Loucy (cell line): ENCODE results near the gene DNAJC11.
A peak's percentile ranks its signal among the peaks of the same experiment; 100 is the strongest.

Experiments
- H2AFZ ChIP-seq: fragments of 200-600 bp; sonication (generic); 2 replicates; pipeline ENCODE4 v1.6.0; 2016; ENCODE audit warnings: antibody characterized with exemption, mild to moderate bottlenecking, low read length, moderate library complexity
- H3F3A ChIP-seq: fragments of 200-600 bp; 2 replicates; pipeline ENCODE4 v1.6.0; 2016; ENCODE audit warnings: antibody characterized with exemption, low read depth, mild to moderate bottlenecking
- H3K27me3 ChIP-seq: fragments of 200-600 bp; sonication (generic); 2 replicates; pipeline ENCODE4 v1.6.1; 2014; ENCODE audit warnings: low read length, mild to moderate bottlenecking; ENCODE audit not compliant: insufficient read depth, poor library complexity, severe bottlenecking
- H3K36me3 ChIP-seq: fragments of 200-600 bp; sonication (generic); 2 replicates; pipeline ENCODE4 v1.6.1; 2016; ENCODE audit warnings: low read length; ENCODE audit not compliant: insufficient read depth
- H3K4me1 ChIP-seq: fragments of 200-600 bp; sonication (generic); 2 replicates; pipeline ENCODE4 v1.5.1; 2014; ENCODE audit warnings: low read length, mild to moderate bottlenecking; ENCODE audit not compliant: insufficient read depth, poor library complexity, severe bottlenecking
- H3K4me2 ChIP-seq: fragments of 200-600 bp; sonication (generic); 2 replicates; pipeline ENCODE4 v1.6.0; 2014; ENCODE audit warnings: antibody characterized with exemption, low read length, low read depth, mild to moderate bottlenecking; ENCODE audit not compliant: poor library complexity, severe bottlenecking
- H3K4me3 ChIP-seq: fragments of 200-600 bp; sonication (generic); 2 replicates; pipeline ENCODE4 v1.5.1; 2014; ENCODE audit warnings: low read length, mild to moderate bottlenecking, mixed read lengths; ENCODE audit not compliant: poor library complexity, severe bottlenecking
- H3K79me2 ChIP-seq: fragments of 200-600 bp; sonication (generic); 2 replicates; pipeline ENCODE4 v1.6.1; 2014; ENCODE audit warnings: low read length; ENCODE audit not compliant: insufficient read depth
- H3K9ac ChIP-seq: fragments of 200-600 bp; sonication (generic); 2 replicates; pipeline ENCODE4 v1.6.0; 2014; ENCODE audit warnings: mild to moderate bottlenecking, low read depth, low read length, moderate library complexity; ENCODE audit not compliant: poor library complexity, severe bottlenecking
- H3K9me2 ChIP-seq: fragments of 200-600 bp; sonication (generic); replicated peaks from 2 replicates; pipeline ENCODE4 v1.6.1; 2016; ENCODE audit warnings: low read depth, low read length, mixed read lengths
- H3K9me3 ChIP-seq: fragments of 200-600 bp; sonication (generic); 2 replicates; pipeline ENCODE4 v1.6.1; 2014; ENCODE audit warnings: mild to moderate bottlenecking, antibody characterized with exemption, low read length, low read depth; ENCODE audit not compliant: insufficient read depth
- H4K20me1 ChIP-seq: fragments of 200-600 bp; sonication (generic); 2 replicates; pipeline ENCODE4 v1.6.0; 2014; ENCODE audit warnings: antibody characterized with exemption, low read length, mild to moderate bottlenecking; ENCODE audit not compliant: insufficient read depth, poor library complexity, severe bottlenecking
- EZH2phosphoT487 ChIP-seq: fragments of 200-600 bp; IDR thresholded peaks from 2 replicates; pipeline ENCODE4 v1.6.1; 2018; ENCODE audit warnings: antibody characterized with exemption, mild to moderate bottlenecking, moderate library complexity, borderline replicate concordance
- TF ChIP-seq, protein P1 (sequence below): fragments of 200-600 bp; sonication (generic); conservative IDR thresholded peaks from 2 replicates; pipeline ENCODE4 v1.5.1; 2014; ENCODE audit warnings: mild to moderate bottlenecking, antibody characterized with exemption, low read length

DNAJC11 gene

GRCh38 chr1:6599141-6599975 lies 102.3 kb downstream of the DNAJC11 start:
- peaks cover 42% of the 10 kb centered on the region for H4K20me1 ChIP-seq
- H3K4me2 ChIP-seq = peak overlapping the region; percentile 94
- 0 out of 2 replicates have a peak, but pooled peaks cover 5% of the 10 kb centered on the region for H3F3A ChIP-seq
- H3K79me2 ChIP-seq = peaks cover 69% of the 10 kb centered on the region
- peaks cover 28% of the 10 kb centered on the region for H3K4me1 ChIP-seq
- no peaks in the 10 kb centered on the region for H3K27me3 ChIP-seq
- H2AFZ ChIP-seq = no peak overlapping the region
- H3K36me3 ChIP-seq = peaks cover 36% of the 10 kb centered on the region; the same call in 1 of the 2 replicates
- peak overlapping the region; percentile 81 for H3K4me3 ChIP-seq
- H3K9me3 ChIP-seq = no peaks in the 10 kb centered on the region
- peak overlapping the region; percentile 74 for H3K9ac ChIP-seq
- no peak for TF ChIP-seq EZH2phosphoT487
- TF ChIP-seq, protein P1, sequence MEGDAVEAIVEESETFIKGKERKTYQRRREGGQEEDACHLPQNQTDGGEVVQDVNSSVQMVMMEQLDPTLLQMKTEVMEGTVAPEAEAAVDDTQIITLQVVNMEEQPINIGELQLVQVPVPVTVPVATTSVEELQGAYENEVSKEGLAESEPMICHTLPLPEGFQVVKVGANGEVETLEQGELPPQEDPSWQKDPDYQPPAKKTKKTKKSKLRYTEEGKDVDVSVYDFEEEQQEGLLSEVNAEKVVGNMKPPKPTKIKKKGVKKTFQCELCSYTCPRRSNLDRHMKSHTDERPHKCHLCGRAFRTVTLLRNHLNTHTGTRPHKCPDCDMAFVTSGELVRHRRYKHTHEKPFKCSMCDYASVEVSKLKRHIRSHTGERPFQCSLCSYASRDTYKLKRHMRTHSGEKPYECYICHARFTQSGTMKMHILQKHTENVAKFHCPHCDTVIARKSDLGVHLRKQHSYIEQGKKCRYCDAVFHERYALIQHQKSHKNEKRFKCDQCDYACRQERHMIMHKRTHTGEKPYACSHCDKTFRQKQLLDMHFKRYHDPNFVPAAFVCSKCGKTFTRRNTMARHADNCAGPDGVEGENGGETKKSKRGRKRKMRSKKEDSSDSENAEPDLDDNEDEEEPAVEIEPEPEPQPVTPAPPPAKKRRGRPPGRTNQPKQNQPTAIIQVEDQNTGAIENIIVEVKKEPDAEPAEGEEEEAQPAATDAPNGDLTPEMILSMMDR = no peak
- no peaks in the 10 kb centered on the region for H3K9me2 ChIP-seq

GRCh38 chr1:6597777-6598131 lies 103.9 kb downstream of the DNAJC11 start:
- Histone ChIP-seq H3K9me2 (no peaks in the 10 kb centered on the region), H3K4me1 (peaks cover 28% of the 10 kb centered on the region), H3K4me2 (peak overlapping the region; percentile 41), H4K20me1 (peaks cover 42% of the 10 kb centered on the region), H3K27me3 (no peaks in the 10 kb centered on the region), H3K4me3 (no peak overlapping the region), H3F3A (no peaks in the 10 kb centered on the region), H3K9me3 (no peaks in the 10 kb centered on the region), H2AFZ (no peak overlapping the region), H3K79me2 (peaks cover 69% of the 10 kb centered on the region), H3K36me3 (peaks cover 52% of the 10 kb centered on the region; the same call in 1 of the 2 replicates), H3K9ac (no peak overlapping the region)
- no peak for TF ChIP-seq EZH2phosphoT487
- TF ChIP-seq, protein P1 = no peak

GRCh38 chr1:6596886-6597776 lies 104.5 kb downstream of the DNAJC11 start:
- no peaks in the 10 kb centered on the region for H3K9me3 ChIP-seq
- no peaks in the 10 kb centered on the region for H3K27me3 ChIP-seq
- no peak for TF ChIP-seq EZH2phosphoT487
- no peak overlapping the region for H3K9ac ChIP-seq
- no peaks in the 10 kb centered on the region for H3K9me2 ChIP-seq
- H3K4me3 ChIP-seq = peak overlapping the region; percentile 11
- H3F3A ChIP-seq = no peaks in the 10 kb centered on the region
- H2AFZ ChIP-seq = no peak overlapping the region
- H3K4me2 ChIP-seq = peak overlapping the region; percentile 41
- H4K20me1 ChIP-seq = peaks cover 42% of the 10 kb centered on the region
- peaks cover 28% of the 10 kb centered on the region for H3K4me1 ChIP-seq
- peaks cover 65% of the 10 kb centered on the region for H3K79me2 ChIP-seq
- peaks cover 57% of the 10 kb centered on the region; the same call in 1 of the 2 replicates for H3K36me3 ChIP-seq
